ENCODE results near the gene PITPNC1. TPM values are rescaled to one million over a fixed set of nuclear protein-coding genes. Genes with fewer than 3 reads are reported as not detected.
A peak's percentile ranks its signal among the peaks of the same experiment; 100 is the strongest.

The PITPNC1 gene
- total RNA-seq, 1 donor = 25.7 TPM

DNA sequence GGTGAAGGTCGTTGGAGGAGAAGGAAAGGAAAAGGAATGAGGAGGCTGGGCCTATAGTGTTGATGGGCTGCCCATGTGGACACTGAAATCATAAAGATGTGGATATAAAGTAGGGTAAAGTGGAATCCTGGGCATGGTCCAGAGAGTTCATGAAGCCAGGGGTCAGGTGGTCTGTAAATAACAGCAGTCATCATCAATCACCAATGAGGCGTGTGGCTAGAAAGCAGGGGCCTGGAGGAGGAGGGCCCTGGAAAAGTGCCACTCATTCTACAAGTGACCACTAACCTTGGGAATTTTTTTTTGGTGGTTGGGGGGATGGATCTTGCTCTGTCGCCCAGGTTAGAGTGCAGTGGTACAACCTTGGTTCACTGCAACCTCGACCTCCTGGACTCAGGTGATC is 225.4 kb downstream of the PITPNC1 start:
- TF ChIP-seq, protein P1, sequence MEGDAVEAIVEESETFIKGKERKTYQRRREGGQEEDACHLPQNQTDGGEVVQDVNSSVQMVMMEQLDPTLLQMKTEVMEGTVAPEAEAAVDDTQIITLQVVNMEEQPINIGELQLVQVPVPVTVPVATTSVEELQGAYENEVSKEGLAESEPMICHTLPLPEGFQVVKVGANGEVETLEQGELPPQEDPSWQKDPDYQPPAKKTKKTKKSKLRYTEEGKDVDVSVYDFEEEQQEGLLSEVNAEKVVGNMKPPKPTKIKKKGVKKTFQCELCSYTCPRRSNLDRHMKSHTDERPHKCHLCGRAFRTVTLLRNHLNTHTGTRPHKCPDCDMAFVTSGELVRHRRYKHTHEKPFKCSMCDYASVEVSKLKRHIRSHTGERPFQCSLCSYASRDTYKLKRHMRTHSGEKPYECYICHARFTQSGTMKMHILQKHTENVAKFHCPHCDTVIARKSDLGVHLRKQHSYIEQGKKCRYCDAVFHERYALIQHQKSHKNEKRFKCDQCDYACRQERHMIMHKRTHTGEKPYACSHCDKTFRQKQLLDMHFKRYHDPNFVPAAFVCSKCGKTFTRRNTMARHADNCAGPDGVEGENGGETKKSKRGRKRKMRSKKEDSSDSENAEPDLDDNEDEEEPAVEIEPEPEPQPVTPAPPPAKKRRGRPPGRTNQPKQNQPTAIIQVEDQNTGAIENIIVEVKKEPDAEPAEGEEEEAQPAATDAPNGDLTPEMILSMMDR (IDR thresholded peaks at IDR 0.05; ENCODE audit: insufficient read depth, low read length) = no peak
- no peak overlapping the region for H3K4me3 ChIP-seq (ENCODE audit: low read depth, low read length)
- no peak for DNase-seq (ENCODE audit: low read depth)

DNA sequence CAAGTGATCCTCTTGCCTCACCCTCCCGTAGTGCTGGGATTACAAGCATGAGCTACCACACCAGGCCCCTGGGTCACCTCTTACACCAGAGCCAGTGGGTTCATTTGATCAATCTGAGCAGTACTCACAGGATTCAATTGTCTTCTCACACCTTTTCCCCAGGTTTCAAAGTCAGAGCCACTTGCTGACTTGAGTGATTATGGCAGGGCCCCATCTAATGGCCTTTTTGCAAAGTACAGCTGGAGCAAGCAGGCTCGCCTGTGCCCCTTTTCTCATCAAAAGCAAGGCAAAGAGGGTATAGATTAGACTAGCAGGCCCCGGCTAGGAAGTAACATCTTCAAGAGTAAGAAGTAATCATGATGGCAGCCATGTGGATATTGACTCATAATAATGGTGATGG is 225.9 kb downstream of the PITPNC1 start:
- H3K4me3 ChIP-seq (ENCODE audit: low read depth, low read length) = no peak overlapping the region
- TF ChIP-seq, protein P1 (IDR thresholded peaks at IDR 0.05; ENCODE audit: insufficient read depth, low read length) = peak; percentile 57
- peak; percentile 57 for DNase-seq (ENCODE audit: low read depth)

- no peak overlapping the region for H3K4me3 ChIP-seq (ENCODE audit: low read depth, low read length)
- TF ChIP-seq, protein P1 (IDR thresholded peaks at IDR 0.05; ENCODE audit: insufficient read depth, low read length) = no peak
- peak; percentile 42 for DNase-seq (ENCODE audit: low read depth)
These were observed 228.3 kb downstream of the PITPNC1 start for GRCh38 chr17:67605256-67605912.

DNA sequence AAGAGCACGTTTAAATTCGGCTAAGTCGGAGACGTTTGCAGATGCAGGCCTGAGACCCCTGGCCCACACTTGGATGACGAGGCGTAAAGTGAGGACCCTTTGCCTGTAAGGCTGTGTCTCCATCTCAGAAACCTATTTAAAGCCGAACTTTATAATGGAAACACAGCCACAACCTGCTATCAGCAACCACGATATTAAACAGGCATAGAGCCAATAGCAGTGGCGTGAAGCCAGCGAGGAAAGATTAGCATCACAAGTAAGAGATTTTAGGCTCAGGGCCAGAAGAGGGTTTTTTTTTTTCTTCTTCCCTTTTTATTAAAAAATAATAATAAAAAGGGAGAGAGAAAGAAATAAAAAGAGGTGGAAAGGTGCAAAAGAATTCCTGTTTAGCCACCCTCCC is 229.4 kb downstream of the PITPNC1 start:
- TF ChIP-seq, protein P1 (IDR thresholded peaks at IDR 0.05; ENCODE audit: insufficient read depth, low read length) = no peak
- peak; percentile 60 for DNase-seq (ENCODE audit: low read depth)
- H3K4me3 ChIP-seq (ENCODE audit: low read depth, low read length) = no peak overlapping the region

DNA sequence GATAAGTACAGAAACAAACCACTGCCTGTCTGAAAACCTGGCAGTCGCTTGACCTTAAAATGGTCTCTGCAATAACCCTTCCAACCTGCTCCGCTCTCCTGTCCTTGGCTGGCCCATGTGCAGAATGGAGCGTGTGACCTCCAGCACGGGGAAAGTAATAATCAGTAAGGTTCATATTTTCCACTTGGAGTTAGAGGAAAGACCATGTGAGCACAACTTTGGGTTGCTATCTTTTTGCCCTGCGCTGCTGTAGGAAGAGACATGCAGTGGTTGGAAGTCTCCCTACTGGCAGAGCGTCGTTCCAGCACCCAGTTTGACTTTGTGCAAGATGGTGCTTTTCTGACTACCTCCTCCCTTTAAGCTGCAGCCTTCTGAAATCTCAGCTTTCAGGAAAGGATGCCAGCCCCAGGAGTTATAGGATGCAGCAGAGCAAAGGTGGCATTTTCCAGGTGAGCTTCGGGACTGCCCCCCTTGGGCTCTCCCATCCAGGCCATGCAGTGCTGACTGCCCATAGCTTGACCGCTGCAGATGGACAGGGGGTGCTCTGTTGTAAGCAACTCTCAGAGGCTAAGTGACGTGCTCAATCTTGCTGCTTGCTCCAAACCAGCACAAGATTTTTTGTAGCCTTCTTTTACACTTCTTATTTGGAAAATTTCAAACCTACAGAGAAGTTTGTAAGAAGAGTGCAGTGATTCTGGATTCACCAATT is 230.0 kb downstream of the PITPNC1 start:
- no peak for DNase-seq (ENCODE audit: low read depth)
- TF ChIP-seq, protein P1 (IDR thresholded peaks at IDR 0.05; ENCODE audit: insufficient read depth, low read length) = no peak
- H3K4me3 ChIP-seq (ENCODE audit: low read depth, low read length) = no peak overlapping the region

- DNase-seq (ENCODE audit: low read depth) = no peak
- TF ChIP-seq, protein P1 (IDR thresholded peaks at IDR 0.05; ENCODE audit: insufficient read depth, low read length) = no peak
- no peak overlapping the region for H3K4me3 ChIP-seq (ENCODE audit: low read depth, low read length)
These were observed 233.0 kb downstream of the PITPNC1 start for GRCh38 chr17:67610061-67610460.

Measured in fibroblast of the aortic adventitia (primary cell).